ENCODE measurements around the gene SPOCK1.

Gene SPOCK1

GRCh38 chr5:137086342-137086741, 412.8 kb downstream of the SPOCK1 start:
- Histone ChIP-seq H3K36me3 (ENCODE audit: control insufficient read depth in 2 of 2, insufficient read depth in 2 of 2, low read length in 2 of 2) (no peaks in the 10 kb centered on the region), H3K4me3 (ENCODE audit: low read length in 2 of 2) (no peak overlapping the region), H3K4me1 (ENCODE audit: control insufficient read depth in 2 of 2, insufficient read depth in 2 of 2, low read length in 2 of 2) (no peaks in the 10 kb centered on the region), H3K9ac (ENCODE audit: low read depth in 1 of 2, low read length in 2 of 2) (no peak overlapping the region), H3K9me3 (ENCODE audit: control insufficient read depth in 2 of 2, low read length in 2 of 2) (no peaks in the 10 kb centered on the region), H3K27me3 (ENCODE audit: control insufficient read depth in 2 of 2, insufficient read depth in 2 of 2, low read length in 2 of 2) (no peaks in the 10 kb centered on the region), H3K27ac (ENCODE audit: low read depth in 2 of 2, low read length in 2 of 2) (no peak overlapping the region)

DNA sequence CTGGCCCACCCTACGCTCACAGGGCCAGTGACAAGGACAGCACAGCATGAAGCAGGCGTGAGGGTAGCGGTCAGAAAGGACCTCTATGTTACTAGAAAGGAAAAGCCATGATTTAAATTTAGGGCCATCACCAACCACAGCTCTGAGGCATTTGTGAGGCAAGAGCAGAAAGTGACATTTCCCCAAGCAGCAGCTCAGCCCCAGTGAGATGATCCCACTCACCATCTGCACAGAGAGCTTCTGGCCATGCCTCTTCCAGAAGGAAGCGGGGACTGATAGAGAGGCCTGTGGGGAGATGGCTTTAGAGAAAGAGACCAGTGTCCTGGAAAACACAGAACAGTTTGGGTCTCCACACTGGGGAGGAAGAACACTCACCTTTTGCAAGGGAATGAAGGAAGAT, 413.9 kb downstream of the SPOCK1 start:
- no peaks in the 10 kb centered on the region for H3K36me3 ChIP-seq (ENCODE audit: control insufficient read depth in 2 of 2, insufficient read depth in 2 of 2, low read length in 2 of 2)
- H3K27ac ChIP-seq (ENCODE audit: low read depth in 2 of 2, low read length in 2 of 2): no peak overlapping the region
- no peaks in the 10 kb centered on the region for H3K4me1 ChIP-seq (ENCODE audit: control insufficient read depth in 2 of 2, insufficient read depth in 2 of 2, low read length in 2 of 2)
- H3K9me3 ChIP-seq (ENCODE audit: control insufficient read depth in 2 of 2, low read length in 2 of 2): no peaks in the 10 kb centered on the region
- no peak overlapping the region for H3K4me3 ChIP-seq (ENCODE audit: low read length in 2 of 2)
- H3K27me3 ChIP-seq (ENCODE audit: control insufficient read depth in 2 of 2, insufficient read depth in 2 of 2, low read length in 2 of 2): no peaks in the 10 kb centered on the region
- H3K9ac ChIP-seq (ENCODE audit: low read depth in 1 of 2, low read length in 2 of 2): no peak overlapping the region

GRCh38 chr5:137084016-137084415, 415.1 kb downstream of the SPOCK1 start:
- no peaks in the 10 kb centered on the region for H3K36me3 ChIP-seq (ENCODE audit: control insufficient read depth in 2 of 2, insufficient read depth in 2 of 2, low read length in 2 of 2)
- H3K9me3 ChIP-seq (ENCODE audit: control insufficient read depth in 2 of 2, low read length in 2 of 2): no peaks in the 10 kb centered on the region
- no peak overlapping the region for H3K9ac ChIP-seq (ENCODE audit: low read depth in 1 of 2, low read length in 2 of 2)
- no peaks in the 10 kb centered on the region for H3K27me3 ChIP-seq (ENCODE audit: control insufficient read depth in 2 of 2, insufficient read depth in 2 of 2, low read length in 2 of 2)
- no peak overlapping the region for H3K27ac ChIP-seq (ENCODE audit: low read depth in 2 of 2, low read length in 2 of 2)
- H3K4me3 ChIP-seq (ENCODE audit: low read length in 2 of 2): no peak overlapping the region
- H3K4me1 ChIP-seq (ENCODE audit: control insufficient read depth in 2 of 2, insufficient read depth in 2 of 2, low read length in 2 of 2): no peaks in the 10 kb centered on the region

DNA sequence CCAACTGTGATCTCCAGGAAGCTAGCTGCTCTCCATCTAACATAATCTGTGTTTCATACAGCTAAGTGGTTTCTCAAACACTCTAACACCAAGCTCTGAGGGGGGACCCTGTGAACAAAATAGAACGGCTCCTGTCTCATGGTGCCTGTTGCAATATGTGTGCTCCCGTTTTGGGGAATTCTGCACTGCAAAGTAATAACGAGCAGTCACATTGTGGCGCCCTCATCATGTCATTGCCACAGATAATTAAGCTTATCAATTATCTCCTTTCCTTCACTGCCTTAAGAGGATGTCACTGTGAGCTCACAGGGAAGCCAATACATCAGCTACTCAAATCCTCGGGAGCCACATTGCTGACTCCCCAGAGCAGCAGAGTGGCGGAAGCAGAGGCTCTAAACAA, 416.2 kb downstream of the SPOCK1 start:
- no peaks in the 10 kb centered on the region for H3K27me3 ChIP-seq (ENCODE audit: control insufficient read depth in 2 of 2, insufficient read depth in 2 of 2, low read length in 2 of 2)
- no peak overlapping the region for H3K4me3 ChIP-seq (ENCODE audit: low read length in 2 of 2)
- no peaks in the 10 kb centered on the region for H3K36me3 ChIP-seq (ENCODE audit: control insufficient read depth in 2 of 2, insufficient read depth in 2 of 2, low read length in 2 of 2)
- H3K4me1 ChIP-seq (ENCODE audit: control insufficient read depth in 2 of 2, insufficient read depth in 2 of 2, low read length in 2 of 2): no peaks in the 10 kb centered on the region
- H3K9ac ChIP-seq (ENCODE audit: low read depth in 1 of 2, low read length in 2 of 2): no peak overlapping the region
- H3K9me3 ChIP-seq (ENCODE audit: control insufficient read depth in 2 of 2, low read length in 2 of 2): no peaks in the 10 kb centered on the region
- H3K27ac ChIP-seq (ENCODE audit: low read depth in 2 of 2, low read length in 2 of 2): no peak overlapping the region

GRCh38 chr5:137078171-137078665, 420.9 kb downstream of the SPOCK1 start:
- no peak overlapping the region for H3K9ac ChIP-seq (ENCODE audit: low read depth in 1 of 2, low read length in 2 of 2)
- H3K4me1 ChIP-seq (ENCODE audit: control insufficient read depth in 2 of 2, insufficient read depth in 2 of 2, low read length in 2 of 2): no peaks in the 10 kb centered on the region
- no peak overlapping the region for H3K4me3 ChIP-seq (ENCODE audit: low read length in 2 of 2)
- H3K36me3 ChIP-seq (ENCODE audit: control insufficient read depth in 2 of 2, insufficient read depth in 2 of 2, low read length in 2 of 2): no peaks in the 10 kb centered on the region
- H3K27me3 ChIP-seq (ENCODE audit: control insufficient read depth in 2 of 2, insufficient read depth in 2 of 2, low read length in 2 of 2): no peaks in the 10 kb centered on the region
- no peak overlapping the region for H3K27ac ChIP-seq (ENCODE audit: low read depth in 2 of 2, low read length in 2 of 2)
- H3K9me3 ChIP-seq (ENCODE audit: control insufficient read depth in 2 of 2, low read length in 2 of 2): no peaks in the 10 kb centered on the region

- Histone ChIP-seq H3K4me1 (ENCODE audit: control insufficient read depth in 2 of 2, insufficient read depth in 2 of 2, low read length in 2 of 2) (no peaks in the 10 kb centered on the region), H3K27me3 (ENCODE audit: control insufficient read depth in 2 of 2, insufficient read depth in 2 of 2, low read length in 2 of 2) (no peaks in the 10 kb centered on the region), H3K36me3 (ENCODE audit: control insufficient read depth in 2 of 2, insufficient read depth in 2 of 2, low read length in 2 of 2) (no peaks in the 10 kb centered on the region), H3K27ac (ENCODE audit: low read depth in 2 of 2, low read length in 2 of 2) (no peak overlapping the region), H3K9ac (ENCODE audit: low read depth in 1 of 2, low read length in 2 of 2) (no peak overlapping the region), H3K9me3 (ENCODE audit: control insufficient read depth in 2 of 2, low read length in 2 of 2) (no peaks in the 10 kb centered on the region), H3K4me3 (ENCODE audit: low read length in 2 of 2) (no peak overlapping the region)
These were observed 423.8 kb downstream of the SPOCK1 start for GRCh38 chr5:137075163-137075970.

DNA sequence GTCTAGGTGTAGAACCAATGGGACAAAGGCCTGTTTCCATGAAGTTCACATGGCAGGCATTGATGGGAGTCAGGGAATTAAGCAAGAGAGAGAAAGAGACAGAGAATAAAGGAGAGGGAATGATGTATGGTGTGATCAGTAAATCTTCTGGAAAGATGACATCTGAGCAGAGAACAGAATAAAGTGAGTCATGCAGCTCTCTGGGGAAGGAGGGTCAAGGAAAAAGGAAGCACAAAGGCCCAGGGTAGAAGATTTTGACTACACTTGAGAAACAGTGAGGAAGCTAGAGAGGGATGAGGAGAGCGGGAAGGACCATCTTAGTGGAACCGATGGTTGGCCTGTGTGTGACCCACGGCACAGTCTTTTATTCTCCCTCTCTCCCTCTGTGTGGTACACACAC, 425.9 kb downstream of the SPOCK1 start:
- no peaks in the 10 kb centered on the region for H3K36me3 ChIP-seq (ENCODE audit: control insufficient read depth in 2 of 2, insufficient read depth in 2 of 2, low read length in 2 of 2)
- no peaks in the 10 kb centered on the region for H3K27me3 ChIP-seq (ENCODE audit: control insufficient read depth in 2 of 2, insufficient read depth in 2 of 2, low read length in 2 of 2)
- no peaks in the 10 kb centered on the region for H3K4me1 ChIP-seq (ENCODE audit: control insufficient read depth in 2 of 2, insufficient read depth in 2 of 2, low read length in 2 of 2)
- H3K9me3 ChIP-seq (ENCODE audit: control insufficient read depth in 2 of 2, low read length in 2 of 2): no peaks in the 10 kb centered on the region
- no peak overlapping the region for H3K4me3 ChIP-seq (ENCODE audit: low read length in 2 of 2)
- no peak overlapping the region for H3K9ac ChIP-seq (ENCODE audit: low read depth in 1 of 2, low read length in 2 of 2)
- H3K27ac ChIP-seq (ENCODE audit: low read depth in 2 of 2, low read length in 2 of 2): no peak overlapping the region

DNA sequence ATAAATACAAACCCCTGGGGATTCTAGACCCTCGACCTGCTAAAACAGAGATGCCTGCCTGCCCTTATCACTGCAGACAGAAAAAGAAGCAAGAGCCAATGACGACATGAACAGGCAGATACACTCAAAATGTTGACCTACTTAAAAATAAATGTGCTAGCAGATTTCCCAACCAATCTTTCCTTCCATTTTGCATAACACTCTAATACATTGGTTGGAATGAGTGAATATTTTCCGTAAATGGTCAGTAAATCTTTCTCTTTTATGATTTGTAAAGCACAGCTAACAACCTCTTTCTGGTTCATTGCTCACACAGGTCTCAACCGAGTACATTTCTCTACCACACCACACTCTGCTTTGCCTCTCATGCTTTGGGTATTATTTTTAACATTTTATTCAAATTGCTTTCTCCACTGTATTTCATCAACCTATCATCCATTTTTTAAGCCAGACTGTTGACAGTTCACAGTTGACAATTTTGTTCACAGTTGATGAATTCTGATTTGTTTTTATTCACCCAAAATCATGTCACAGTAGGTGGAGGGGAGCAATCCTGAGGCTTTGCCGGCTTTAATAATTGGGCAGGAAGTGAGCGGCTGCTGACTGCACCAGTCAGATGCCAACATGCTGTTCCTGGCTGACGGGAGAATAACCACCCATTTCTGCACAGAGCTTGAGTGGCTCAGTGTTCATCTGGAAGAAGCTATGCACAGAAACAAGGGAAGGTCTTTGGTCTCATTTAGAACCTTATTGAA, 426.6 kb downstream of the SPOCK1 start:
- Histone ChIP-seq H3K27ac (ENCODE audit: low read depth in 2 of 2, low read length in 2 of 2) (no peak overlapping the region), H3K9ac (ENCODE audit: low read depth in 1 of 2, low read length in 2 of 2) (no peak overlapping the region), H3K36me3 (ENCODE audit: control insufficient read depth in 2 of 2, insufficient read depth in 2 of 2, low read length in 2 of 2) (no peaks in the 10 kb centered on the region), H3K27me3 (ENCODE audit: control insufficient read depth in 2 of 2, insufficient read depth in 2 of 2, low read length in 2 of 2) (no peaks in the 10 kb centered on the region), H3K4me1 (ENCODE audit: control insufficient read depth in 2 of 2, insufficient read depth in 2 of 2, low read length in 2 of 2) (no peaks in the 10 kb centered on the region), H3K4me3 (ENCODE audit: low read length in 2 of 2) (no peak overlapping the region), H3K9me3 (ENCODE audit: control insufficient read depth in 2 of 2, low read length in 2 of 2) (no peaks in the 10 kb centered on the region)

DNA sequence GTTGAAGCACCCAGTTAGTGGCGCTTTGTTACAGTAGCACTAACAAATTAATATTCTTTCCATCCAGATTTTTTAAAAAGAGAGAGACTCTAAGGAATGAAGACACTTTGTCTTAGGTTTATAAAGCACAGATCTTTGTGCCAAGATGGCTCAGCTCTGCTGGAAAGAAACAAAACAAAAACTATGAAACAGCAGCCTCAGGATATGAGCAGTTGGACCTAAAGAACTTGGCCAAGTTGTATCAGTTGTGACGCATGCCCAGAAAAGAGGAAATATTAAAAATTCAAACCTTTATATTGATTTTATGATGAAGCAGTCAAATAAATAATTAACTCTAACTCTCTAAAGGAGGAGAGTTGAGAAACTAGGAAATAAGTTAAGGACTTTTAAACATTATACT, 427.2 kb downstream of the SPOCK1 start:
- H3K9ac ChIP-seq (ENCODE audit: low read depth in 1 of 2, low read length in 2 of 2): no peak overlapping the region
- no peaks in the 10 kb centered on the region for H3K27me3 ChIP-seq (ENCODE audit: control insufficient read depth in 2 of 2, insufficient read depth in 2 of 2, low read length in 2 of 2)
- H3K4me1 ChIP-seq (ENCODE audit: control insufficient read depth in 2 of 2, insufficient read depth in 2 of 2, low read length in 2 of 2): no peaks in the 10 kb centered on the region
- H3K4me3 ChIP-seq (ENCODE audit: low read length in 2 of 2): no peak overlapping the region
- no peaks in the 10 kb centered on the region for H3K9me3 ChIP-seq (ENCODE audit: control insufficient read depth in 2 of 2, low read length in 2 of 2)
- no peak overlapping the region for H3K27ac ChIP-seq (ENCODE audit: low read depth in 2 of 2, low read length in 2 of 2)
- H3K36me3 ChIP-seq (ENCODE audit: control insufficient read depth in 2 of 2, insufficient read depth in 2 of 2, low read length in 2 of 2): no peaks in the 10 kb centered on the region

DNA sequence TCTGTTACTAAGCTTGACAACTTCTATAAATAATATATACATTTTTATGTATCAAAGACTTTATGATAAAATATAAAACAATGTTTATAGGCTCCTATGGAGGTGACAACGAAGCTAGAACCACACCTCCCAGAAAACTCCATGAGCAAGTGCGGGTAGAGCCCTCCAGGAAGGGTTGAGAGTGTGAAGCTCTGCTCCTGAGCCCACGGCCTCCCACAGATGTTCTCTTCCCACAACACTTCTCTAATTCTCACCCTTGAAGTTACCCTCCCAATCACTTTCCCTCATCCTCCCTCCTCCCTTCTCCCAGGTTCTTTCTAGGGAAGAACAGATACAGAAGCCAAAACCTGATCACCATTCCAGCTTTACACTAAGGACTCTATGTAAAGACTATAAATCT, 427.6 kb downstream of the SPOCK1 start:
- Histone ChIP-seq H3K27me3 (ENCODE audit: control insufficient read depth in 2 of 2, insufficient read depth in 2 of 2, low read length in 2 of 2) (no peaks in the 10 kb centered on the region), H3K9ac (ENCODE audit: low read depth in 1 of 2, low read length in 2 of 2) (no peak overlapping the region), H3K9me3 (ENCODE audit: control insufficient read depth in 2 of 2, low read length in 2 of 2) (no peaks in the 10 kb centered on the region), H3K4me1 (ENCODE audit: control insufficient read depth in 2 of 2, insufficient read depth in 2 of 2, low read length in 2 of 2) (no peaks in the 10 kb centered on the region), H3K36me3 (ENCODE audit: control insufficient read depth in 2 of 2, insufficient read depth in 2 of 2, low read length in 2 of 2) (no peaks in the 10 kb centered on the region), H3K27ac (ENCODE audit: low read depth in 2 of 2, low read length in 2 of 2) (no peak overlapping the region), H3K4me3 (ENCODE audit: low read length in 2 of 2) (no peak overlapping the region)

All from mucosa of rectum (tissue), 2 donors.